ENCODE results near the gene PLEKHB1. TPM values are rescaled to one million over a fixed set of nuclear protein-coding genes. Genes with fewer than 3 reads are reported as not detected.
"Not testable (repeated sequence)": the region's sequence is repeated elsewhere in the genome, so short reads cannot be mapped to it uniquely, and the experiment has no call there.

PLEKHB1 gene
- total and polyA plus RNA-seq, 9 donors = 1.4 to 41.6 (median 8.3) TPM

GRCh38 chr11:73664877-73665276 is 18.5 kb downstream of the PLEKHB1 start:
- Histone ChIP-seq H3K4me1 (ENCODE audit: insufficient read depth) (peaks cover 5% of the 10 kb centered on the region), H3K9me3 (no peaks in the 10 kb centered on the region), H3K4me3 (no peak overlapping the region), H3K27ac (no peak overlapping the region), H3K27me3 (no peaks in the 10 kb centered on the region), H3K36me3 (no peaks in the 10 kb centered on the region)
- intact Hi-C loops (cut with DNase I) = loop anchor here in 1 of 4 donors (5.0 kb wide), 1 partner anchor 38 kb away; no protein-coding TSS in a partner anchor
- TF ChIP-seq CTCF (IDR thresholded peaks at IDR 0.05) = no peak
- no peak for TF ChIP-seq EP300 (IDR thresholded peaks at IDR 0.05)
- TF ChIP-seq POLR2A (IDR thresholded peaks at IDR 0.05) = no peak
- DNase-seq = no peak

GRCh38 chr11:73667891-73668290 is 21.5 kb downstream of the PLEKHB1 start:
- 43 to 69% (median 51%) methylated on average over 1 of the region's 1 CpG for WGBS, 3 donors
- H3K27ac ChIP-seq = no peak overlapping the region

GRCh38 chr11:73670808-73671207 is 24.4 kb downstream of the PLEKHB1 start:
- 89 to 95% (median 92%) methylated on average over 3 of the region's 3 CpGs for WGBS, 3 donors
- Histone ChIP-seq H3K36me3 (no peaks in the 10 kb centered on the region), H3K9me3 (no peaks in the 10 kb centered on the region), H3K27ac (no peak overlapping the region), H3K4me3 (no peak overlapping the region), H3K4me1 (ENCODE audit: insufficient read depth) (no peaks in the 10 kb centered on the region), H3K27me3 (no peaks in the 10 kb centered on the region)
- DNase-seq = no peak
- TF ChIP-seq CTCF (IDR thresholded peaks at IDR 0.05) = no peak
- TF ChIP-seq EP300 (IDR thresholded peaks at IDR 0.05) = no peak
- TF ChIP-seq POLR2A (IDR thresholded peaks at IDR 0.05) = no peak
- intact Hi-C loops (cut with DNase I) = no loop called here

More at GRCh38 chr11:73667891-73668290, 21.5 kb downstream of the PLEKHB1 start:
- TF ChIP-seq CTCF (IDR thresholded peaks at IDR 0.05) (no peak), POLR2A (IDR thresholded peaks at IDR 0.05) (no peak), EP300 (IDR thresholded peaks at IDR 0.05) (no peak)
- Histone ChIP-seq H3K4me3 (no peak overlapping the region), H3K27me3 (no peaks in the 10 kb centered on the region), H3K9me3 (no peaks in the 10 kb centered on the region), H3K36me3 (no peaks in the 10 kb centered on the region), H3K4me1 (ENCODE audit: insufficient read depth) (no peaks in the 10 kb centered on the region)
- intact Hi-C loops (cut with DNase I) = no loop called here
- DNase-seq = no peak

GRCh38 chr11:73671701-73672100 is 25.3 kb downstream of the PLEKHB1 start:
- Histone ChIP-seq H3K27ac (no peak overlapping the region), H3K4me3 (no peak overlapping the region), H3K4me1 (ENCODE audit: insufficient read depth) (no peaks in the 10 kb centered on the region), H3K27me3 (no peaks in the 10 kb centered on the region), H3K36me3 (no peaks in the 10 kb centered on the region), H3K9me3 (no peaks in the 10 kb centered on the region)
- peak in 2 of 5 donors; percentile 11 to 19 for DNase-seq
- whole genome bisulfite sequencing, 3 donors = 92 to 95% (median 94%) methylated on average over 6 of the region's 6 CpGs
- intact Hi-C loops (cut with DNase I) = no loop called here
- no peak for TF ChIP-seq CTCF (IDR thresholded peaks at IDR 0.05)
- no peak for TF ChIP-seq EP300 (IDR thresholded peaks at IDR 0.05)
- no peak for TF ChIP-seq POLR2A (IDR thresholded peaks at IDR 0.05)

- H3K36me3 ChIP-seq = not testable (repeated sequence)
- 33 to 79% (median 52%) methylated on average over 5 of the region's 5 CpGs for WGBS, 3 donors
These were observed 30.2 kb downstream of the PLEKHB1 start for GRCh38 chr11:73676552-73676951.

More at GRCh38 chr11:73676552-73676951, 30.2 kb downstream of the PLEKHB1 start:
- H3K27me3 ChIP-seq; H3K27ac ChIP-seq; H3K9me3 ChIP-seq; H3K4me1 ChIP-seq (ENCODE audit: insufficient read depth); H3K4me3 ChIP-seq; intact Hi-C loops (cut with DNase I); DNase-seq: not testable (repeated sequence)

Data from ovary (tissue), 9 donors.